Parathyroid adenoma (tissue), 2 donors: Measurements from ENCODE around the gene RNF5.

ENCODE experiments used
- H2AFZ ChIP-seq: fragments of 300-600 bp; sonication (generic); one replicate; pipeline ENCODE4 v1.7.0; 2017; ENCODE audit warnings: antibody characterized with exemption, mild to moderate bottlenecking
- H3K27ac ChIP-seq: fragments of 300-600 bp; sonication (generic); one replicate; pipeline ENCODE4 v1.7.0; 2017
- H3K27me3 ChIP-seq: fragments of 300-600 bp; sonication (generic); one replicate; pipeline ENCODE4 v1.7.0; 2017; ENCODE audit warnings: low read length; ENCODE audit not compliant: control insufficient read depth, insufficient read depth
- H3K36me3 ChIP-seq: fragments of 300-600 bp; sonication (generic); one replicate; pipeline ENCODE4 v1.7.0; 2017; ENCODE audit warnings: low read length; ENCODE audit not compliant: control insufficient read depth, insufficient read depth
- H3K4me1 ChIP-seq: fragments of 300-600 bp; sonication (generic); one replicate; pipeline ENCODE4 v1.7.0; 2017; ENCODE audit warnings: control low read depth
- H3K4me2 ChIP-seq: fragments of 300-600 bp; sonication (generic); one replicate; pipeline ENCODE4 v1.7.0; 2017; ENCODE audit warnings: low read length
- H3K4me3 ChIP-seq: fragments of 300-600 bp; sonication (generic); one replicate; pipeline ENCODE4 v1.7.0; 2017; ENCODE audit warnings: low read depth, low read length
- H3K79me2 ChIP-seq: fragments of 300-600 bp; sonication (generic); one replicate; pipeline ENCODE4 v1.7.0; 2017; ENCODE audit warnings: control low read depth
- H3K9ac ChIP-seq: fragments of 300-600 bp; sonication (generic); one replicate; pipeline ENCODE4 v1.7.0; 2017; ENCODE audit warnings: mild to moderate bottlenecking
- H3K9me3 ChIP-seq: fragments of 300-600 bp; sonication (generic); one replicate; pipeline ENCODE4 v1.7.0; 2017; ENCODE audit warnings: low read length; ENCODE audit not compliant: control insufficient read depth
- TF ChIP-seq, protein P1 (sequence below): fragments of 300-600 bp; sonication (generic); IDR thresholded peaks from one replicate; pipeline ENCODE4 v1.7.0; 2017; ENCODE audit warnings: antibody characterized with exemption, mild to moderate bottlenecking
- donor health status: primary hyperparathyroidism.

The RNF5 gene

DNA sequence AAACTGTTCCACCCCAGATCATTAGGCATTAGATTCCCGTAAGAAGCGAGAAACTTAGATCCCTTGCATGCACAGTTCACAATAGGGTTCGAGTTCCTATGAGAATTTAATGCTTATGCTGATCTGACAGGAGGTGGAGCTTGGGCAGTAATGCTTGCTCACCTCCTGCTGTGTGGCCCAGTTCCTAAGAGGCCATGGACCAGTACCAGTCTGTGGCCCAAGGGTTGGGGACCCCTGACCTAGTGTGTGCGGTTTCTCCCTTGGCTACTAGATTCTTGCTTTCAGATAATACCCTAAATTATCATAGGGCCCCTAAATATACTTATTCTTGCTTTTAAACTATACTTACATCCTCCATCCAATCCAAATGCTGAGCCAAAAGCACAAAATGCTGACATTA, 16.2 kb downstream of the RNF5 start:
- TF ChIP-seq, protein P1, sequence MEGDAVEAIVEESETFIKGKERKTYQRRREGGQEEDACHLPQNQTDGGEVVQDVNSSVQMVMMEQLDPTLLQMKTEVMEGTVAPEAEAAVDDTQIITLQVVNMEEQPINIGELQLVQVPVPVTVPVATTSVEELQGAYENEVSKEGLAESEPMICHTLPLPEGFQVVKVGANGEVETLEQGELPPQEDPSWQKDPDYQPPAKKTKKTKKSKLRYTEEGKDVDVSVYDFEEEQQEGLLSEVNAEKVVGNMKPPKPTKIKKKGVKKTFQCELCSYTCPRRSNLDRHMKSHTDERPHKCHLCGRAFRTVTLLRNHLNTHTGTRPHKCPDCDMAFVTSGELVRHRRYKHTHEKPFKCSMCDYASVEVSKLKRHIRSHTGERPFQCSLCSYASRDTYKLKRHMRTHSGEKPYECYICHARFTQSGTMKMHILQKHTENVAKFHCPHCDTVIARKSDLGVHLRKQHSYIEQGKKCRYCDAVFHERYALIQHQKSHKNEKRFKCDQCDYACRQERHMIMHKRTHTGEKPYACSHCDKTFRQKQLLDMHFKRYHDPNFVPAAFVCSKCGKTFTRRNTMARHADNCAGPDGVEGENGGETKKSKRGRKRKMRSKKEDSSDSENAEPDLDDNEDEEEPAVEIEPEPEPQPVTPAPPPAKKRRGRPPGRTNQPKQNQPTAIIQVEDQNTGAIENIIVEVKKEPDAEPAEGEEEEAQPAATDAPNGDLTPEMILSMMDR: no peak
- H3K9ac ChIP-seq: no peak overlapping the region
- no peak overlapping the region for H3K4me3 ChIP-seq
- H3K27ac ChIP-seq: peak overlapping the region; percentile 98
- H2AFZ ChIP-seq: peak overlapping the region; percentile 25
- H3K79me2 ChIP-seq: peaks cover 4% of the 10 kb centered on the region
- H3K9me3 ChIP-seq: no peaks in the 10 kb centered on the region
- no peak overlapping the region for H3K4me2 ChIP-seq
- H3K27me3 ChIP-seq: no peaks in the 10 kb centered on the region
- peaks cover 4% of the 10 kb centered on the region for H3K4me1 ChIP-seq
- H3K36me3 ChIP-seq: no peaks in the 10 kb centered on the region

DNA sequence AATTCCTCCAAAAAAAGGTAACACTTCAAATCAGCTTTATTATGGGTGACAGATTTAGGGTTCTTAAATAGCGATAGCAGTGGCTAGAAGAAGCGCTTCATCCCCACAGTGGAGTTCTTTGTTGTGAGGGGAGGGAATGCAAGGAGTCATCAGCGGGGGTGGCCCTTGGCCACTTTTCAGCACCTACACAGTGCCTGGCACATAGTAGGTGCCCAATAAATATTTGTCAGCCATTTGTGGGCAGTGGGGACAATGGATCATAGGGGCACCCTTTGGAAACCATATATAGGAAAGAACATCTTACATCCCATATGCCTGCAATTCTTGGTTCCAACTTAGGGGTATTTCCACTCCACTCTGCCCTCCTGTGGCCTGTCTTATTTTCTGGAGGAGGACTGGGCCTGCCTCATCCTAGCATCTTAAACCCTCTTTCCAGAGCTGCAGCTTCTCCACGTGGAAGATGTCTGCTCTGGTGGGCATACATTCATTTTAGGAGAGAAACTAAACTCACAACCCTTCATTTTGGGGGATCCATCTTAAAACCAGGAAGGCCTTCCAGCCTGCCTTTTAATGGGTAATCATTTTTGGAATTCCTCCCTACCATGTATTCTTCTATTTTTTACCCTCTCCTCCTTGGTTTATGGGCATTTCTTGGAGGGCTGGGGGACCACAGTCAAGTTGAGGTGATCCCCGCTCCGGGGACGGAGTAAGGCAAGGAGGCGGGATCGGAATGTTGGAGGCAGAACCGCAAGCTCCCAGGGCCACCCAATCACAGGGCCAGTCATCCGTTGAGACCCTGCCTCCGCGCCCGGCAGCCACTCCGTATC, 16.8 kb downstream of the RNF5 start:
- Histone ChIP-seq H3K27ac (peak overlapping the region; percentile 98), H3K9ac (no peak overlapping the region), H3K9me3 (no peaks in the 10 kb centered on the region), H3K4me1 (peaks cover 4% of the 10 kb centered on the region), H3K36me3 (no peaks in the 10 kb centered on the region), H3K27me3 (no peaks in the 10 kb centered on the region), H2AFZ (peak overlapping the region; percentile 57), H3K79me2 (peaks cover 4% of the 10 kb centered on the region), H3K4me3 (peak overlapping the region; percentile 82), H3K4me2 (peak overlapping the region; percentile 95)
- TF ChIP-seq, protein P1: peak; percentile 39

DNA sequence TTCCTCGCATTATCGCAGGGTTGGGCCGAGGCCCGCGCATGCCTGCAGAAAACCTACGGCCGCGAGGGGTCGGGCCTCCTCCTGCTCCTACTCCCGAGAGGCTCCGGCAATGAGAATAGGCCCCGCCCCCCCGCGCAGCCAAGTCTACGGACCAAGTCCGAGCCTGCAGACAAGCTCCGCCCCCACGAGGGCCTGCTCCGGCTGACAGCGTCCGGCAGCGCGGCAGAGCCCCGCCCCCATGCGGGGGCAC, 17.4 kb downstream of the RNF5 start:
- Histone ChIP-seq H3K27me3 (no peaks in the 10 kb centered on the region), H3K4me3 (peak overlapping the region; percentile 82), H3K27ac (peak overlapping the region; percentile 98), H3K4me1 (peaks cover 4% of the 10 kb centered on the region), H3K79me2 (peaks cover 4% of the 10 kb centered on the region), H2AFZ (peak overlapping the region; percentile 93), H3K36me3 (no peaks in the 10 kb centered on the region), H3K9me3 (no peaks in the 10 kb centered on the region), H3K4me2 (no peak overlapping the region), H3K9ac (no peak overlapping the region)
- TF ChIP-seq, protein P1: peak; percentile 50

DNA sequence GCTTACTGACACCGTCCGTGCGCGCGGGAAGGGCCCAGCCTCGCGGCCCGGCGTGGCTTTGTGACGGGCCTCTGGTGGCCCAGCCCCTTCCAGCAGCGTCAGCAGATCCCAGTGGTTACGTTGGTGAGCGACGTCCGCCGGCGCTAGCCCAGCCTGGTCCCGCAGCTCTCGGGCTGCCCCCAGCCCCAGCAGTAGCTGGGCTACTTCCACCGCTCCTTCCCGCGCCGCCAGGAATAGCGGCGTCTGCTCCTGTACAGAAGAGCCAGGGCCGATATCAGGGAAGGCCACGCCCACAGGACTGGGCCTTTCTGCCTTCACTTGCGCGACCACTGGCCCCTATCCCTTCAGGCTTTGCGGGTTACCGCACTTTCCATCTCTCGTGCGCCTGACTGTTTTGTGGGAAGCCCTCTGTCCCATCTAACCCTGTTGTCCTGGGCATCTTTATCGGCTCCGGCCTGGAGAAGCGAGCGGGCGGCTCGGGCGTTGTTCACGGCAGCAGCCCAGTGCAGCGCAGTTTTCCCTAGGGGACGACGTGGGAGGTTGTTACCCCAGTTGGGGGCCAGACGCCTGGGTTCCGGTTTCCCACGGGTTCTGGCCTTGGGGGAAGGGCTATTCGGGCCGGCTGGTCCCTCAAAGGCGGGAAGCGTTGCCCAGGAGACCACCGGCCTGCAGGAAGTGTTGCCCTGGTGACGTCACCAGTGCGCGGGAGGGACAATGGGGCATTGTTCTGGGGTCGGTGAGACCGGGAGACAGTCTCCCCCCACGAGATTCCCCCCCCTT, 17.9 kb downstream of the RNF5 start:
- Histone ChIP-seq H3K79me2 (peaks cover under 1% of the 10 kb centered on the region), H3K36me3 (no peaks in the 10 kb centered on the region), H3K4me1 (peaks cover under 1% of the 10 kb centered on the region), H3K9ac (peak overlapping the region; percentile 94), H2AFZ (peak overlapping the region; percentile 93), H3K27me3 (no peaks in the 10 kb centered on the region), H3K4me3 (peak overlapping the region; percentile 82), H3K27ac (peak overlapping the region; percentile 98), H3K4me2 (peak overlapping the region; percentile 92), H3K9me3 (no peaks in the 10 kb centered on the region)
- TF ChIP-seq, protein P1: no peak
